Left ventricle myocardium inferior (tissue), 1 donor: Measurements from ENCODE around the gene RAMP1. TPM values are rescaled to one million over a fixed set of nuclear protein-coding genes. Genes with fewer than 3 reads are reported as not detected.

Source experiments
- DNase-seq: peaks from one replicate; pipeline ENCODE4 v3.0.0-alpha.2; 2020
- H3K27ac ChIP-seq: fragments of 200-600 bp; replicated peaks from 2 replicates; pipeline ENCODE4 v1.8.0; 2021
- H3K27me3 ChIP-seq: fragments of 200-600 bp; 2 replicates; pipeline ENCODE4 v1.8.0; 2021; ENCODE audit warnings: low read depth
- H3K36me3 ChIP-seq: fragments of 200-600 bp; 2 replicates; pipeline ENCODE4 v1.8.0; 2021
- H3K4me1 ChIP-seq: fragments of 200-600 bp; 2 replicates; pipeline ENCODE4 v1.8.0; 2021
- H3K4me3 ChIP-seq: fragments of 200-600 bp; 2 replicates; pipeline ENCODE4 v1.8.0; 2021; ENCODE audit warnings: mild to moderate bottlenecking, moderate library complexity
- H3K9me3 ChIP-seq: fragments of 200-600 bp; replicated peaks from 2 replicates; pipeline ENCODE4 v1.8.0; 2021
- intact Hi-C: fragments of 100-400 bp; cut with micrococcal nuclease; formaldehyde crosslinking; loops from one replicate; pipeline ENCODE4 v1.11.0; 2022
- total RNA-seq: library from RNA; stranded (reverse); fragmentation: NEBNext Ultra II Directional; extraction: Animal tissue kit (Norgen Biotek cat#: 25700); gene quantifications from one replicate; pipeline ENCODE4 v1.2.1, GENCODE V29; 2021
- TF ChIP-seq, protein P1 (sequence below): fragments of 200-600 bp; IDR thresholded peaks from 2 replicates; pipeline ENCODE4 v1.8.0; 2021; ENCODE audit warnings: antibody characterized with exemption, mild to moderate bottlenecking, borderline replicate concordance
- donor health status: DM: no; HTN: yes; CAD: no; lungs with severe emphysema.

Gene RAMP1
- total RNA-seq, 1 donor from 2014 or later, result 168 TPM

DNA sequence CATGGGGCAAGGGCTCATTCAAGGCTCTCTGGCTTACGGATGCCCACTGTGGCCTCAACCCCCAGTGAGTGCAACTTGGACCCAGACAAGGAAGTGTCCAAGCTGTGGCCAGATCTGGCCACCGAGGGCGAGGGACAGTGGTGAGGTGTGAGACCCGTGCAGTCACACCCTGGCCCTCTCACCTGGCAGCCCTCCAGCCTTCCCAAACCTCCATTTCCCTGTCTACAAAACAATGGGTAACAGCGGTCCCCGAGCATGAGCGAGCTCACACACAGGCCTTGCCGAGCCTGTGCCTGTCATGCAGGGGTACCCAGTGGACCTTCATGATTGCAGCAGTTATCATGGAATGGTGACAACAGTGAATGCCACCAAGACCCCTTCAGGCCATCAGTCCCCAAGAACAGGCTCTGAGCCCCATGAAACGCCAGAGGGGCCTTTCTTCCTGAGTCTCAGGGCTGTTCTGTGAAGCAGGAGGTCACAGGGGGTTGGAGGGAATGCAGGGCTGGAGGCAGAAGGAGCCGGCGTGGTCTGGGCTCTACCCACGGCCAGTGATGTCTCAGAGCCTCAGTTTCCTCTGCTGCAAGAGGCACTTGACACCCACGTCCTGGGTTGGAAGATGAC, 49.8 kb downstream of the RAMP1 start:
- H3K4me1 ChIP-seq, result peaks cover 31% of the 10 kb centered on the region
- H3K36me3 ChIP-seq, result no peaks in the 10 kb centered on the region
- TF ChIP-seq, protein P1, sequence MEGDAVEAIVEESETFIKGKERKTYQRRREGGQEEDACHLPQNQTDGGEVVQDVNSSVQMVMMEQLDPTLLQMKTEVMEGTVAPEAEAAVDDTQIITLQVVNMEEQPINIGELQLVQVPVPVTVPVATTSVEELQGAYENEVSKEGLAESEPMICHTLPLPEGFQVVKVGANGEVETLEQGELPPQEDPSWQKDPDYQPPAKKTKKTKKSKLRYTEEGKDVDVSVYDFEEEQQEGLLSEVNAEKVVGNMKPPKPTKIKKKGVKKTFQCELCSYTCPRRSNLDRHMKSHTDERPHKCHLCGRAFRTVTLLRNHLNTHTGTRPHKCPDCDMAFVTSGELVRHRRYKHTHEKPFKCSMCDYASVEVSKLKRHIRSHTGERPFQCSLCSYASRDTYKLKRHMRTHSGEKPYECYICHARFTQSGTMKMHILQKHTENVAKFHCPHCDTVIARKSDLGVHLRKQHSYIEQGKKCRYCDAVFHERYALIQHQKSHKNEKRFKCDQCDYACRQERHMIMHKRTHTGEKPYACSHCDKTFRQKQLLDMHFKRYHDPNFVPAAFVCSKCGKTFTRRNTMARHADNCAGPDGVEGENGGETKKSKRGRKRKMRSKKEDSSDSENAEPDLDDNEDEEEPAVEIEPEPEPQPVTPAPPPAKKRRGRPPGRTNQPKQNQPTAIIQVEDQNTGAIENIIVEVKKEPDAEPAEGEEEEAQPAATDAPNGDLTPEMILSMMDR, result no peak
- no peak for DNase-seq
- peak overlapping the region; percentile 40 for H3K27ac ChIP-seq
- H3K27me3 ChIP-seq, result no peaks in the 10 kb centered on the region
- H3K9me3 ChIP-seq, result peaks cover 12% of the 10 kb centered on the region
- no peak overlapping the region for H3K4me3 ChIP-seq
- intact Hi-C loops, result no loop called here

DNA sequence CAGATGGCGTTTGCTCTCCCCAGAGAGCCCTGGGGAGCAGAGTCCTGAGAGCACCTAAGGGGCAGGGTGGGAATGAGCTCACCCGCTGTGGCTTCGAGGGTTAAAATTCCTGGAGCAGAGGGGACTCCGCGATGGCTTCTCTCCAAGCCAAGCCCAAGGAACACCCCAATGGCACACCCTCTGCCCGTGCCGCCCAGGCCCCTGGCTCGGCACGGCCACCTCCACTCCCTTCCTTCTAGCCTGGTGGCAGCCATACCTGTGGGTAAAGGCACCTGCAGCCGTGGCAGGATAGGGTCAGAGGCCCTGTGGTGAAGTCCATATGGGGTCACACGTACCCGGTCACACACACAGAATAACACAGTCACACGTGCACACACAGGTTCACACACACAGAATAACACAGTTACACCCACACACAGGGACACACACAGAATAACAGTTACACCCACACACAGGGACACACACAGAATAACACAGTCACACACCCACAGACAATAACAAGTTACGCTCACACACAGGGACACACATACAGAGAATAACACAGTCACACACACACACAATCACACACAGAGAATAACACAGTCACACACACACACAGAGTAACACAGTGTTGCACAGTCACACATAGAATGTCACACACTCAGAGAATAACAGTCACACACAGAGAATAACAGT, 50.5 kb downstream of the RAMP1 start:
- Histone ChIP-seq H3K27me3 (no peaks in the 10 kb centered on the region), H3K36me3 (no peaks in the 10 kb centered on the region), H3K4me3 (no peak overlapping the region), H3K9me3 (peaks cover 12% of the 10 kb centered on the region), H3K4me1 (peaks cover 23% of the 10 kb centered on the region), H3K27ac (no peak overlapping the region)
- TF ChIP-seq, protein P1, result no peak
- no peak for DNase-seq
- intact Hi-C loops, result no loop called here

DNA sequence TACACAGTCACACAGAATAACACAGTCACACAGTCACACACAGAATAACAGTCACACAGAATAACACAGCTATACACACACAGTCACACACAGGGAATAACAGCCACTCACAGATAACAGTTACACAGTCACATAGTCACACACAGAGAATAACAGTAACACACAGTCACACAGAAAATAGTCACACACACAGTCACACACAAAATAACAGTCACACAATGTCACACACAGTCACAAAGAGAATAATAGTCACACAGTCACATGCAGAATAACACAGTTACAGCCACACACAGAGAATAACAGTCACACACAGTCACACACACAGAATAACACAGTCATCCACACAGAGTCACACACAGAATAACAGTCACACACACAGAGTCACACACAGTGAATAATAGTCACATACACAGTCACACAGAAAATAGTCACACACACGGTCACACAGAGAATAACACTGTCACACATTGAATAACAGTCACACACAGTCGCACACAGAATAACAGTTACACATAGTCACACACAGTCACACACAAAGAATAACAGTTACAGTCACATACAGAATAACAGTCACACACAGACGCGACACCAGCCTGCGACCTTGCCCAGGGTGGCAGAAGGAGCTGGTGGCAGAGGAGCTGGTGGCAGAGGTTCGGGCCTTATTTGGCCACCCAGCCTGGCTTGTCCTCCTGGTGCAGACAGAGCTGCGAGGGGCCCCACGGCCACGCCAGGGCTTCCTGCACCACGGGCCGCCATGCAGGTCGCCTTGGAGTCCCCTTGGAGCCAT, 51.3 kb downstream of the RAMP1 start:
- peaks cover 12% of the 10 kb centered on the region for H3K9me3 ChIP-seq
- H3K36me3 ChIP-seq, result no peaks in the 10 kb centered on the region
- H3K27ac ChIP-seq, result no peak overlapping the region
- TF ChIP-seq, protein P1, result no peak
- DNase-seq, result no peak
- no peak overlapping the region for H3K4me3 ChIP-seq
- intact Hi-C loops, result no loop called here
- no peaks in the 10 kb centered on the region for H3K27me3 ChIP-seq
- H3K4me1 ChIP-seq, result peaks cover 15% of the 10 kb centered on the region

DNA sequence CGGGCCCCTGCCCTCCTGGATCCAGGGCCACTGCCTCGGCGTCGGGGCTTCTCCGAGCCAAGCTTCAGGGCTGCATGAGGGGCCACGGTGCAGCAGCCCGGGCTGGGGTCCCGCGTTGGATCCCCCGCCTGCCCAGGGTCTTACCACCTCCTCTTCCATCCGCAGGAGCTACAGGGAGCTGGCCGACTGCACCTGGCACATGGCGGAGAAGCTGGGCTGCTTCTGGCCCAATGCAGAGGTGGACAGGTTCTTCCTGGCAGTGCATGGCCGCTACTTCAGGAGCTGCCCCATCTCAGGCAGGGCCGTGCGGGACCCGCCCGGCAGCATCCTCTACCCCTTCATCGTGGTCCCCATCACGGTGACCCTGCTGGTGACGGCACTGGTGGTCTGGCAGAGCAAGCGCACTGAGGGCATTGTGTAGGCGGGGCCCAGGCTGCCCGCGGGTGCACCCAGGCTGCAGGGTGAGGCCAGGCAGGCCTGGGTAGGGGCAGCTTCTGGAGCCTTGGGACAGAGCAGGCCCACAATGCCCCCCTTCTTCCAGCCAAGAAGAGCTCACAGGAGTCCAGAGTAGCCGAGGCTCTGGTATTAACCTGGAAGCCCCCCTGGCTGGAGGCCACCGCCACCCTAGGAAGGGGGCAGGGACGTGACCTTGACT, 52.1 kb downstream of the RAMP1 start:
- Histone ChIP-seq H3K4me3 (no peak overlapping the region), H3K4me1 (peaks cover 15% of the 10 kb centered on the region), H3K36me3 (no peaks in the 10 kb centered on the region), H3K27me3 (no peaks in the 10 kb centered on the region), H3K9me3 (peaks cover 12% of the 10 kb centered on the region), H3K27ac (peak overlapping the region; percentile 5)
- intact Hi-C loops, result no loop called here
- TF ChIP-seq, protein P1, result no peak
- DNase-seq, result no peak

DNA sequence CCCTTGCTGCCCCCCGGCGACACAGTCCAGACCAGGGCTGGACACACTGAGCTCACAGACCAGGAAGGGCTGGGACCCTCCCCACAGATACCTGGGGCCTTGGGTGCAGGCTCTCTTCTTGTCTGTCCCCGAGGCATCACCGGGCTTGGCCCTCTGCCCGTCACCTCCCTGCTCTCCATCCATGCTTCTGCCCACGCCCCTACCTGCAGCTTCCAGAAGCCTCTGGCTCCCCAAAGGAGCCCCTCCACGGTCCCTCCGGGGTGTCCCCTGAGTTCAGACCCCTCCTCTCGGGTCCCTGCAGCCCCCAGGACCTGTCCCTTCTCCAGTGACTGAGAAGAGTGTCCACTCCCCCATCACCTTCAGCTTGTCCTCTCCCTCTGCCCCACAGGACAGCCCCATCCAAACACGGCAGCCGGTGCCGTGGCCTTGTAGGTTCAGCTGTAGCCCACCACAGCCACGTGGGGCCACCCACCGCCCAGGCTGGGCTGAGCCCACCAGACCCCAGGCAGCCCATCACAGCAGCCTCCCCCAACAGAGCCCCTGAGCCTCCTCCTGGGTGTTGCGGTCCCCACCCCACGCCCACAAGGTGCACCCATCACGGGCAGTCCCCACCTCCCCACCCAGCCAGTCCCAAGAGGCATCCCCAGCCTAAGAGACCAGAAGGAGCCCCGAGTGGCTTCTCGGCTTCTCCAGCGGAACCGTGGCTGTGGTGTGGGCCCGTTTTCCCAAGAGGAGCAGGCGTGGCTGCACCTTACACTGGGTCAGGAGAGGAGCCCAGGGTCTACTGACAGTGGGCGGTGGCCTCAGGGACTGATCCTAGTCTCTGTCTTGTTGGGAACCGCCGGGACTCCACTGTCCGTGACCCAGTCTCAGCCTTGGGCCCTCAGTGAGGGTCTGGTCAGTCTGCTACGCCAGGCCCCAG, 53.1 kb downstream of the RAMP1 start:
- no peaks in the 10 kb centered on the region for H3K36me3 ChIP-seq
- DNase-seq, result no peak
- TF ChIP-seq, protein P1, result no peak
- peaks cover 4% of the 10 kb centered on the region for H3K9me3 ChIP-seq
- no peak overlapping the region for H3K4me3 ChIP-seq
- H3K27me3 ChIP-seq, result no peaks in the 10 kb centered on the region
- intact Hi-C loops, result no loop called here
- H3K4me1 ChIP-seq, result peaks cover 15% of the 10 kb centered on the region
- peak overlapping the region; percentile 5 for H3K27ac ChIP-seq
